Rectal smooth muscle tissue (tissue), 1 donor: ENCODE measurements around the gene TRABD2B.

ENCODE experiments used
- H3K27ac ChIP-seq: one replicate; pipeline ENCODE4 v1.7.0; 2013; ENCODE audit warnings: low read depth, low read length, inconsistent platforms
- H3K27me3 ChIP-seq: one replicate; pipeline ENCODE4 v1.7.0; 2013; ENCODE audit warnings: low read length; ENCODE audit not compliant: control insufficient read depth, insufficient read depth
- H3K36me3 ChIP-seq: one replicate; pipeline ENCODE4 v1.7.0; 2013; ENCODE audit warnings: low read length; ENCODE audit not compliant: control insufficient read depth, insufficient read depth
- H3K4me1 ChIP-seq: one replicate; pipeline ENCODE4 v1.7.0; 2013; ENCODE audit warnings: low read length; ENCODE audit not compliant: control insufficient read depth, insufficient read depth
- H3K4me3 ChIP-seq: one replicate; pipeline ENCODE4 v1.7.0; 2013; ENCODE audit warnings: low read length
- H3K9ac ChIP-seq: one replicate; pipeline ENCODE4 v1.7.0; 2013; ENCODE audit warnings: low read length

The TRABD2B gene

DNA sequence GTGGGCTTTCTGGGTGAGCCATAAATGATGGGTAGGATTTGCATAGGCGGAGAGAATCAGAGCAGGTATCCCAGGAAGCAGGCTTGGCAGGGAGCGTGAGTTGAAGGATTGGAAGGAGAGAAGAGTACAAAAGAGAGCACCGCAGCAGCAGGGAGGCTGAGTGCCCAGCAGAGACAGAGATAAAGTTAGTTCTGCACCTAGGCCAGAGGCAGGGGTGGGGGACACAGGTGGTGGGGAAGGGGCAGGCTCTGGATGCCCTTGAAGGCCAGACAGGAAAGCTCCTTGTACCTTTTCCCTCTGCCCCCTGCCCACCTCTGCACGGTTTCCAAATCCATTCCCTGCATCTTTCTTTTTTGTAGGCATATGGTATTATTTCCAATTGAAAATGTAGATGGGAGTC is 33.0 kb upstream of the TRABD2B start:
- no peak overlapping the region for H3K9ac ChIP-seq
- H3K4me3 ChIP-seq, result no peak overlapping the region
- no peaks in the 10 kb centered on the region for H3K4me1 ChIP-seq
- H3K27me3 ChIP-seq, result no peaks in the 10 kb centered on the region
- H3K27ac ChIP-seq, result no peak overlapping the region
- H3K36me3 ChIP-seq, result no peaks in the 10 kb centered on the region

DNA sequence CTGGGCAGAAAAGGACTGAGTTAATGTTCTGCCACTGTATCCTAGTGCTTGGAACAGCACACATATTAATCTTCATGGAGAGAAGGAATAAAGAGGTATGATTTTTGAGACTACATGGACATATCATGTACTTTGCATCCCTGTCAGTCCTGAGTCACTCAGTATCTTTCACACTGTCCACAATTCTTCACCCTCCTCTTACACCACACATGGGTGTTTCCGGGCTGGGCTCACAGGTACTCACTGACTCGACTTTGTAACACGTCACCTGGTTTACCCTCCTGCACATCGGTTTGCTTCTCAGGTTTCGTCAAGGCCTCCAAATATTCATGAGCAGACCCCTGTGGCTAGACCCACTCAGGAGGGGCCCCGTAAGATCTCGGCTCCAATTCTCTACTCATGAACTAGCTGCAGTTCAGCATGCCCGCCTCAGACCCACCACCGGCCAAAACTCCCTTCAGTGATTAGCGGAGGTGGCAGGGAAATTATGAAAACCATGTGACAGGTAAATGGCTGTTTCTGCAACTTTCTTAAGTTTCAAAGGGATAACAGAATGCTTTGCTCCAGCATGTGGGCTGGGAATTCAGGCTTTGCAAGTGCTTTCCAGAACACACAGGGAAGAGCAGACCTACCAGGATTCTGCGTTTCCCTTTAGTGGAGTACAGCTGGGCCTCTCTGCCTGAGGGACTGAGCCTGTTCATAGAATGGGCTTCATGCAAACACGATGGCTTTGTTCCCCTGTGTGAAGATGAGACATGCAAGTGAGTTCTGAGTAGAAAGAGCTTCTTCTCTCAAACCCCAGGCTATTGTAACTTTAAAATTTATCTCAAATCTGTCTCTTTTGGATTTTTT is 31.3 kb upstream of the TRABD2B start:
- H3K9ac ChIP-seq, result no peak overlapping the region
- H3K27ac ChIP-seq, result no peak overlapping the region
- H3K36me3 ChIP-seq, result no peaks in the 10 kb centered on the region
- no peaks in the 10 kb centered on the region for H3K4me1 ChIP-seq
- no peak overlapping the region for H3K4me3 ChIP-seq
- no peaks in the 10 kb centered on the region for H3K27me3 ChIP-seq

DNA sequence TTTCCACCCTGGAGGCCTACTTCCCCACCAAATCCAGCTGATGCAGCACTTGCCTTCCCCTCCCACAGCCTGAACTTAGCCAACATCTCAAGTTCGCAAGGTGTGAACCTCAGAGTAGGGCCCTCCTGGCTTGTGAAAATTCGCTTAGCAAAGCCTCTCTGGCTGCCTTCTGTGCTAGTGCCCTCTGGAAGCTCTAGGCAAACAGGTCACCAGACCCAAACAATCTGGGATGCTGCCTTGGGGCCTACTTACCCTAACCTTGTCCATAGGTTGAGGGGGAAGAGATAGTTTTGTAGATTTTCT is 30.3 kb upstream of the TRABD2B start:
- H3K4me1 ChIP-seq, result no peaks in the 10 kb centered on the region
- H3K27ac ChIP-seq, result no peak overlapping the region
- no peaks in the 10 kb centered on the region for H3K27me3 ChIP-seq
- H3K36me3 ChIP-seq, result no peaks in the 10 kb centered on the region
- no peak overlapping the region for H3K4me3 ChIP-seq
- H3K9ac ChIP-seq, result no peak overlapping the region

DNA sequence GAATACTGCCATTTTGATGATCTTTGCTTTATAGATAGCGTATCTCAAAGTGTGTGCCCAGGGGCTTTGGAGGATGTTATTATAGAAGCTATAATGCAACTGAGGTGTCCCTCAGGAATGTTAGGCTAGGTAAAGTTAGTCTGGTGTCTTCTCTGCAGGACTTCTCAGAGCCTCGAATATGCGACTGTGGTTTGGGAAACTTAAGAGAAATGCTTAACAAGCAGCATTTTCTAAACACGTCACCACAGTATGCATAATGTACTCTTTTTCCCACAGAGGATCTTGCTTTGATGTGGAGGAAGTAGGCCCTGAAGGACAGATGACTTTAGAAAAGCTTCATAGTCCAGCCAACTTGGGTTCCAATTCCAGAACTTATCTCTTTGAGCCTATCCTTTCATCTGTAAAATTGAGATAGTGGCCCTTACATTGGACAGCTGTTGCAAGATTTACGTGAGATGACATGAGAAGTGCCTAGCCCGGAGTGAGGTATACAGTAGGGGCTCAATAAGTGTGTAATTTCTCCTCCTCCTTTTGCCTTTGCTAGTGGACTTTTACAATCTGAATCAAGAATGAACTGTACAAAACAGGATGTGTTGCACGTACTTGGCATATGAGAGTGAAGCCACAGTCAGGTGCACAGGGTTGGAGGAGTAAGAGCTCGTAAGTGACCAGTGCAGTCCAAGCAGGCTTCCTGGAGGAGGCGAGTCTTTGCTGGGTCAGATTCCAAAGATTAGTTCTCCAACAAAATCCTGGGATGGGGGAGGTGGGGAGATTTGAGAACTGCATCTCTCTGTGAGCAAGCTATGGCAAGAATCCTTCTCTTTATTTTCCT is 29.7 kb upstream of the TRABD2B start:
- no peaks in the 10 kb centered on the region for H3K4me1 ChIP-seq
- H3K27ac ChIP-seq, result no peak overlapping the region
- H3K36me3 ChIP-seq, result no peaks in the 10 kb centered on the region
- H3K9ac ChIP-seq, result no peak overlapping the region
- H3K4me3 ChIP-seq, result no peak overlapping the region
- no peaks in the 10 kb centered on the region for H3K27me3 ChIP-seq

DNA sequence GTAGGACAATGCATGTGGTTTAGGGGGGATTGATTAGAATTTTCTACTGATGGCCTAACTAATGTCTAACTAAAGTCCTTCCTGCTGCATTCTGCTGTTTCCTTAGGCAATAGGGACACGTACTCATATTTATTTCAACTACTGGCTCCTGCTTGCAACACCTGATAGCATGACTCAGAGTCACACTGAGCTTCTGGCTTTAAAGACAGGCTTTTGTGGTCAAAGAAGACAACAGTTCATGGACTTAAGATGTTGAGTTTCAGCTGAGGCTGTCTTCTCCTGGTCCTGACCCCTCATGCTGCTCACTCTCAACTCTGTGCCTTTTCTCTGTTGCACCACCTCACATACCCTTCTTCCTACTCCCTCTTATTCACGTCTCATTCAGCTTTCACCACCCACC is 29.1 kb upstream of the TRABD2B start:
- Histone ChIP-seq H3K9ac (no peak overlapping the region), H3K4me1 (no peaks in the 10 kb centered on the region), H3K27ac (no peak overlapping the region), H3K27me3 (no peaks in the 10 kb centered on the region), H3K4me3 (no peak overlapping the region), H3K36me3 (no peaks in the 10 kb centered on the region)

DNA sequence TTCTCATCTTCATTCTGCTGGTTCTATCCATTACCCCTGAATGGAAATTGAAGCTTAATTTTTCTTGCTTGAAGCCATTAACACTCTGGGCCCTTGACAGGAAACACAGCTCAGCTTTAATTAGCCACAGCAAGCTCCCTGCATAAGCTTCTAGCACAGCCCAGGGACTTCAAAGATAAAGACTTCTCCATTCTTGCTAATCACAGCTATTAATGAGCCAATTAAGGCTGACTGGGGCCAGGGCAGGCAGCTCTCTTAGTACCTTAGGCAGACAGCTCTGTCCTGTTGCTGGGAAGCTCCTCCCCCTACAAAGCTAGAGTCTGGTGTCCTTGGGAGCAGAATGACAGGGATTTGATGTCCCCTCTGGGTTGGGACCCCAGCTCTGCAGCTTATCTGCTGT is 27.9 kb upstream of the TRABD2B start:
- no peaks in the 10 kb centered on the region for H3K27me3 ChIP-seq
- no peak overlapping the region for H3K27ac ChIP-seq
- no peak overlapping the region for H3K4me3 ChIP-seq
- H3K4me1 ChIP-seq, result no peaks in the 10 kb centered on the region
- no peaks in the 10 kb centered on the region for H3K36me3 ChIP-seq
- H3K9ac ChIP-seq, result no peak overlapping the region

DNA sequence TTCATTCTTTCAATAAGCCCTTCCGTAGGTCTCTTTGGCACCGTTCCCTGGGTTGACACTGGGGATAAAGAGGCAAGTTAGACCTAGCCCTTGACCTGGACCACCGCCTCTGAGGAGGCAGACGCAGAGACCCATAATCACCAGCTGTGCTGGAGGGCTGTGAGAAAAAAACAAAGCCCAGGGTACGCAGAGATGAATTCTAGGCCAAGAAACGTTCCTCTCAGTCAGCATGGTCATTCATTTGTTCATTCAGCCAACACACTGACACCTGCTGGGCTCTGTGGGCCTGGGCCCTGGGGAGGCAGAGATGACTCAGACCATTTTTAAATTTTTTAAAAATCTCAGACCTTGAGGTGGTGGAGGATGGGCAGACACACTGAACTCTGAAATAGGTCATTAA is 26.3 kb upstream of the TRABD2B start:
- no peaks in the 10 kb centered on the region for H3K36me3 ChIP-seq
- H3K27ac ChIP-seq, result no peak overlapping the region
- H3K4me3 ChIP-seq, result no peak overlapping the region
- H3K9ac ChIP-seq, result no peak overlapping the region
- no peaks in the 10 kb centered on the region for H3K27me3 ChIP-seq
- no peaks in the 10 kb centered on the region for H3K4me1 ChIP-seq

DNA sequence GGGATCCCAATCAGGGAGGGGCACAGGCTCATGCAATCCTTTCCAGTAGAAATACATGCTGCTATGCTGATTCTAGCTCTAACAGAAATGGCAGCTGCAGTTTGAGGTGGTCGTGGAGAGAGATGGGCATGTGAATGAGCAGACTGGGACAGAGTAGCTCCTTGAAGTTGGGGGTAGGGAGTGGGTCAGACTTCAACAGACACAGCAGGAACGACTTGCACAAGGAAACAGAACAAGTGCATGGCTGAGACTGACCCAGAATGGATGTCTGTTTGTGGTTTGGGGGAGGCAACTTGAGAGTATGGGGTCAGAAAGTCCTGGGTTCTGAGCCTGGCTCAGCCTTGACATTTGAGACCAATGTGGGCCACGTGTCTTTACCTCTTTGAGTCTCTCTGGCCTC is 25.1 kb upstream of the TRABD2B start:
- Histone ChIP-seq H3K4me1 (no peaks in the 10 kb centered on the region), H3K9ac (no peak overlapping the region), H3K36me3 (no peaks in the 10 kb centered on the region), H3K27ac (no peak overlapping the region), H3K27me3 (no peaks in the 10 kb centered on the region), H3K4me3 (no peak overlapping the region)

DNA sequence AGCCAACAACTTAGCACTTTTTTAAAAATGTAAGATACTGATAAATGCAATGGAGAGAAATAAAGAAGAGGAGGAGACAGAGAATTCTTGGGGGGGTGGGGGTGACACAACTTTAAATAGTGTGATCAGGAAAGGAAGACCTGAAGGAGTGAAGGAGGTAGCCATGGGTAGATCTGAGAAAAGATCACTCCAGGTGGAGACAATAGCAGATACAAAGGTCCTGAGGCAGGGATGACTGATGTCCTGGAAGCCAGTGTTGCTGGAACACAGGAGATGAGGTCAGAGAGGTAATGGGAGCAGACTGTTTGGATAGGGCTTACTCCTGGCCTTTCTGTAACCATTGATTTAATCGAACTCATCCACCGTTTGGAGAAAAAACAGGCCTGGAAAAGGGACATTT is 24.6 kb upstream of the TRABD2B start:
- Histone ChIP-seq H3K4me1 (no peaks in the 10 kb centered on the region), H3K9ac (no peak overlapping the region)

DNA sequence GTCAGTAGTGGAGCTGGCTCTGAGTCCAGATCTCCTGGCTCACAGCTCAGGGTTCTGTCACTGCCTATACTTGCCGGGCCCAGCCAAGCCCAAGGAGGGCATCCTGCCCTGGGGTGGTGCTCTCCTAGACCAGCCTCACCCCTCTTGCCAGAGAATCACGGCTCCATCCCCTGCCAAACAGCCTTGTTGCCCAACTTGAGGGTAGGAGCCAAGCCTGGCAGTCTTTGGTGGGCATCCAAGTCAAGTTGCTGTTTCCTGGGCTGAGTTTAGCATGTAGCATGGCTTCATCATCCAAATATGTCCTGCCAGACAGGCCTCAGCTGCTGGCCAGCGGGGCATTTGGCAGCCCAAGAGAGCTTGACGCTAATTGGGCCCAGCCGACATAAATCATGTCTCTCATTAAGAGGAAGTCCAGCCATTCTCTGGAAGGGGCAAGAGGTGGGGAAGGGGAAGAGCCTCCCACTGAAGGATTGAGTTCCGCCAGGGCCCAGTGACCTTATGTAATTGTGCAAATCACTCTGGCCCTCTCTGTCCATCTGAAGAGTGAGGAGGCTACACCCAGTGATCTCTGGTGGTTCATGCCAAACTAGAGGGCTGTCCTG is 22.6 kb upstream of the TRABD2B start:
- Histone ChIP-seq H3K4me3 (no peak overlapping the region), H3K36me3 (no peaks in the 10 kb centered on the region), H3K4me1 (no peaks in the 10 kb centered on the region), H3K27me3 (no peaks in the 10 kb centered on the region), H3K9ac (no peak overlapping the region), H3K27ac (no peak overlapping the region)

More for the DNA sequence above, 24.6 kb upstream of the TRABD2B start:
- no peak overlapping the region for H3K4me3 ChIP-seq
- no peaks in the 10 kb centered on the region for H3K27me3 ChIP-seq
- no peaks in the 10 kb centered on the region for H3K36me3 ChIP-seq
- H3K27ac ChIP-seq, result no peak overlapping the region

DNA sequence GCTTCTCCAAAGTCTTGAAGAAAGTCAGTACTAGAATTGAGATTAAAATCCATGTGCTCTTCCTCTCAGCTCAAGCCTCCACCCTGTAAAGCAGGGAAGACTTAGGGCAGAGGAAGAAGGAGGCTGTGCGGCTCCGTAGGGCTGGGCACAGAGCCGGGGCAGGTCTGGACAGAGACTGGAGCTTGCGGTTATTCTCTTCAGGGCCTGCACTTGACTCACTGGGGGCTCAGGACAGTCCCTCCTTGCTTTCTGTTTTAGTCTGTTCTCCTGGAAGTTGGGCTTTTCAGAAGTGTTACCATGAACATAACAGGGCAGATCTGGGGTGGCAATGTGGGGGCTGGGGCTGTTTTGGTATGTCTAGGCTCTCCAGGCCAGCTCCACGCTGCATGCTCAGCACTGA is 21.6 kb upstream of the TRABD2B start:
- H3K27ac ChIP-seq, result no peak overlapping the region
- H3K9ac ChIP-seq, result no peak overlapping the region
- no peaks in the 10 kb centered on the region for H3K4me1 ChIP-seq
- H3K4me3 ChIP-seq, result no peak overlapping the region
- H3K27me3 ChIP-seq, result no peaks in the 10 kb centered on the region
- no peaks in the 10 kb centered on the region for H3K36me3 ChIP-seq

DNA sequence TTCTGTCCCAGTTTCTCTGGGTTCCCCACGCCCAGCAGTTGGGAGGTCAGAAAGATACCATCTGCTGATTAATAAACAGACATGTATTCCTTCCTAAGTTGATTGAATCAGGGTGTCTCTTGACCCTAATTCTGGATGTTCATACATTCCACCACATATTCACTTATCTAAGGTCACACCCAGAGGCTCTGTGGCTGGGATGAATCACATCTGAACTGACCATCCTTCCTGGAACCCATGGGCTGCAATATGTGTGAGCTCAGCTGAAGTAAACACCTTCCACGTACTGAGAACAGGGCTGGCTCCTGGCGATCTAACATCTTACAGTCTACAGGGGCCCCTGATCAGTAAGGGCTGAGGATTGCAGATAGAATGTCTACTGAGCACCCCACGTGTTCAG is 20.5 kb upstream of the TRABD2B start:
- Histone ChIP-seq H3K27ac (no peak overlapping the region), H3K9ac (no peak overlapping the region), H3K4me3 (no peak overlapping the region), H3K36me3 (no peaks in the 10 kb centered on the region), H3K4me1 (no peaks in the 10 kb centered on the region), H3K27me3 (no peaks in the 10 kb centered on the region)
